NCI-H1930 (cell line): ENCODE results near the gene PNMA8A.
A peak's percentile ranks its signal among the peaks of the same experiment; 100 is the strongest.
"Not testable (repeated sequence)": the region's sequence is repeated elsewhere in the genome, so short reads cannot be mapped to it uniquely, and the experiment has no call there.

Experiments
- DNase-seq, 2 experiments: peaks; one replicate each; lab custom pipeline; 2025; lab: John Stamatoyannopoulos, UW

Gene PNMA8A, protein sequence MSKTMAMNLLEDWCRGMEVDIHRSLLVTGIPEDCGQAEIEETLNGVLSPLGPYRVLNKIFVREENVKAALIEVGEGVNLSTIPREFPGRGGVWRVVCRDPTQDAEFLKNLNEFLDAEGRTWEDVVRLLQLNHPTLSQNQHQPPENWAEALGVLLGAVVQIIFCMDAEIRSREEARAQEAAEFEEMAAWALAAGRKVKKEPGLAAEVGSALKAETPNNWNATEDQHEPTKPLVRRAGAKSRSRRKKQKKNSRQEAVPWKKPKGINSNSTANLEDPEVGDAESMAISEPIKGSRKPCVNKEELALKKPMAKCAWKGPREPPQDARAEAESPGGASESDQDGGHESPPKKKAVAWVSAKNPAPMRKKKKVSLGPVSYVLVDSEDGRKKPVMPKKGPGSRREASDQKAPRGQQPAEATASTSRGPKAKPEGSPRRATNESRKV

DNA sequence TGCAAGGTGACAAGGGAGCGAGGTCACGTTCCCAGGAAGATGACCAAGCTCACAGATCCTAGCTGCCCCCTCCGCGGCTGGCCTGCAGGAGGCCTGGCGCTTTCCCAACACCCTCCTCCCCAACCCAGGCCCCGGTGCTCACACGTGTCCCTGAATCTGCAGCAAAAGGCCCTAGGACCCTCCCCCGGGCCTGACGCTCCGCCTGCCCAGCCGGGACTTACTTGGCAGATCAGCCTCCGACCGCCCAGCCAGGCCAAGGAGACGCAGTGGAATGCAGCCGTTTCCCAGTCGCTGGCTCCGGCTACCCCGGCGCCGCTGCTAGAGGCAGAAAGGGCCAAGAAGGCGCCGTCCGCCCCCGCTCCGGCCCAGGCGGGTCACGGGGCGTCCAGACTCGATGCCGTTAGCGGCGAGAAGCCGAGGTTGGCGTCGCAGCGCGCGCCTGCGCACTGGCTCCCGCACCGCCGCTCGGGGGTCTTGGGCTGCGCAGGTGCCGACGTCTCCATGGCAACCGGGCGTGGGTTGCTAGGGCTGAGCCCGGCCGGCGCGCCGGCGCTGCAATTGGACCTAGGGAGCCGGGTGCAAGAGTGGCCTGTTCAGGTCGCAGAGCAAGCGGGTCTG lies at the start of gene PNMA8A:
Gene PNMA8A (minus strand): TSS at position 448 of the 618 bp plus-strand sequence. CDS start 528 bp downstream, outside the sequence.
- DNase-seq = peak; percentile 93 to 98

DNA sequence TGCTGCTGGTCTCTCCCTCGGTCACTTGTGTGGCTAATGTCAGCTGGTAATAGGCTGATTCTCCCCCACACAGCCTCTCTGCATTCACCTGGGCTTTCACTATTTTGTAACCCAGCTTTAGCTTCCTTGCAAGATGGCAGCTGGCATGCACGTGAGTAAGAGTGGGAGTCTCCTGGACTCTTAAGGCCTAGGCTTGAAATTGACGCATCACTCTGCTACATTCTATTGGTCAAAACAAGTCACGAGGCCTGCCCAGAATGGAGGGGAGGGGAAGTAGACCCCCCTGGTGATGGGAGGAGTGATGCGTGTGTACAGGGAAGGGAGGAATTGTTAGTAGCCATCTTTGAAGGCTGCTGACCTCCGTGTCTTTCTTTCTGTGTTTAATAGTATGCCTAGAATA lies 49.3 kb upstream of the PNMA8A start:
- no peak for DNase-seq

DNA sequence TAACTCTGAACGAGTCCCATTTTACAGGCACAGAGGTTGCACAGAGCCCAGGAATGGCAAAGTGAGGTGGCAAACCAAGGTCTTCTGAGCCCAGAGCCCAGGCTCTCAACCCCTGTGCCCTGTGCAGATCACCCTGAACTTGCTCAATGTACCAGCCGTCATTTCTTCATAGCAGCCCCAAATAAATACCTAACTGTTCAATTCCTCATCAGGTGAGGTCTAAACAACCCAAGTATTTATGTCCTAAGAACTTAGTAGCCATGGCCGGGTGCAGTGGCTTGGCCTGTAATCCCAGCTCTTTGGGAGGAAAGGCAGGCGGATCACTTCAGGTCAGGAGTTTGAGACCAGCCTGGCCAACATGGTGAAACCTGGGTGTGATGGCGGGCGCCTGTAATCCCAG lies 46.1 kb upstream of the PNMA8A start:
- DNase-seq = no peak

DNA sequence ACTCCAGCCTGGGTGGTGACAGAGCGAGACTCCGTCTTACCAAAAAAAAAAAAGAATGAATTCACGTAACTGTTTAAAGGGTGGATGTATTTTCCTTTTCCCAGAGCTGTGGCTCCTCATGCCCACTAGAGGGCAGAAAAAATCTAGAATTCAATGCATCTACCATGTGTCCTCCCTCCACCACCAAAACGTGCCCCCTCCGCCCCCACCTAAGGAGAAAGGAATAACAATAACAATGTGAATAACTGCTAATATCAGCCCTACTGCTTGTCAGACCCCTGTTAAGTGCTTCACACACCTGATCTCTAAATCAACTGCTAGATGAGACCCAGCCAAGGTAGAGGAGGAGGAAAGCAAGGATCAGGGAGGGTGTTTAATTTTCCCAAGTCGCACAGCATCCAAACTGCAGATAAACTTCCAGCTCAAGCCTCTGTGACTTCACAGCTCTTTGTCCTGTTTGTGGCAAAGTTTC lies 44.6 kb upstream of the PNMA8A start:
- peak in 1 of 2 experiments; percentile 42 for DNase-seq

DNA sequence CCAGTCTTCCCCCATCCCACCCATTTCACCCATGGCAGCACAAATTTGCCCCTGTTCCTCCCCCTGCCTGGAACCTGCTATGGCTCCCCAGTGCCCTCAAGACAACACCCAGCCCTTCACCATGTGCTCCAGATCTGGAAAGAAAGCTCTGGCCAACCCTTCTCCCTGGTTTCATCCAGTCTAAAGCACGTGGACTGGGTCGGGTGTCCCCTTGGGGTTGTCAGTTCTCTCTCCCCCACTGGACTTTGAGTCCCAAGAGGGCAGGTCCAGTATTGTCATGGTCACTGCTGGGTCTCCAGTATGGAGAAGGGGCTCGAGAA lies 43.9 kb upstream of the PNMA8A start:
- DNase-seq = no peak

DNA sequence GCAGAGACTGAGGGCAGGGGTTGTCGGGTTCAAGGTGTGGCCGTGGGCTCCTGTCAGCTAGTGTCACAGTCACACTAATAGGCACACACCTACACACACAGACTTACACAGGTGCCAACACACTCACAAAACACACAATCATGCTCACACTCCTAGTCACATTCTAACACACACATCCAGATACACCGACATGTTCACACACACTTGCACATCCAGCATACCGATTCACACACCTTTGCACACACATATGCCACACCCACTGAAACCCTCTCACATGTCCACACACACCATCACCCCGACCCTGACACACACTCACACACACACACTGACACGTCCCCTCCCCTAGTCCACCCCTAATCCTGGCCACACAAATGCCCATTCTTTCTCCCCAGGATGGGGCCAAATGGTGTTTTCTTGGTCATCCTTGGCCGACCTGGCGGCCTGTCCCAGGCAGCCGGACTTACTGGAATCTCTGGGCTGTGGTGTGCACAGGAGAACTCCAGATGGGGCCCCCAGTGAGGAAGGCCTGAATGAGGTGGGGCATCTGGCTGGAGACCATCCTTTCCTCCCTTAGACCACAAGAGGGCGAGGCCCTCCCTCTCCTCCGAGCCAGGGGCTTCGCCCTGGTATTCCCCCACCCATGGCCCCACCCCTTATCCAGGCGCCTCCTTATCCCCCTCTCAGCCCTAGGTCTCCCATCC lies 43.4 kb upstream of the PNMA8A start:
- DNase-seq = no peak

DNA sequence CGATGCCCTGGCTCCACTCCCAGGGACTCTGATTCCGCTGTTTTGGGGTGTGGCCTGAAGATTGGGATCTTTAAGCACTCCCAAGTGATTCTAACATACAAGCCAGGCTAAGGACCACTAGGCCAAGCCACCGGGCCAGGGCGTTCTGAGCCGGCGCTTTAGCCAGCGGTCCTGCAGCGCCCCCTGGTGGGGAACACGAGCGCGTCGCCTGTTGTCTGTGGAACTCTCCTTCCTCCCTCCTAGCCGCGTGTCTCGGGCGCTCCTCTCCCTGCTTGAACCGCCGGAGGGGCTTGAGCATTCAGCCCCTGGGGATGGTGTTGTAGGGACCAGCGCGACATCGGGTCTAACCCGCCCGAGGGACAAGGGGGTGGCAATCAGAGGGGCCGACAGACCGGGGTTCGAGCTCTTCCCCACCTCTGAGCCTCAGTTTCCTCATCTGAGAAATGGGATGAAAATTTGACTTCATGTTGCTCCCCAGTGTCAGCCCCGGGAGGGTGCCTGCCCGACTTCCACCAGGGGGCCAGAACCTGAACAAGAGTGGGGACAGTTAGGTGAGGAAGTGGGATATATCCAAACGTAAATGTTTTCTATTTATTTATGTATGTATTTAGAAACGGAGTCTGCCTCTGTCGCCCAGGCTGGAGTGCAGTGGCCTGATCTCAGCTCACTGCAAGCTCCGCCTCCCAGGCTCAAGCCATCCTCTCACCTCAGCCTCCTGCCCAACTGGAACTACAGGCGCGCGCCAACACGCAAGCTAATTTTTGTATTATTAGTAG lies 42.3 kb upstream of the PNMA8A start:
- peak; percentile 21 to 67 for DNase-seq

DNA sequence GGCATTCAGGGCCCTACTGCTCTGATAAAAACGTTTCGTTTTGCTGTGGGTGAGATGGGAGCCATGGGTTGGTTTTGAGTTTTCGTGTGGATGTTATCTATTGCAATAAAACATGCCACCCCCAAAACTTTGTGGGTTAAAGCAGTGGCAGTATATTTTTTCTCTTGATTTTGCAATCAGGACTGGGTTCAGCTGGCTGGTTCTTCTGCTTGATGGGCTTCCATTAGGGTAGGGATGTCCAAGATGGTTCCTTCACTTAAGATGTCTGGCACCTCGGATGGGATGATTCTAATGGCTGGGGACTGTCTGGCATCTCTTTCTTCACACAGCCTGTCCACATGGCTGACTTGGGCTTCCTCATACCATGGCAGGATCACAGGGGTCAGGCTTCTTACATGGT lies 39.9 kb upstream of the PNMA8A start:
- DNase-seq = no peak

DNA sequence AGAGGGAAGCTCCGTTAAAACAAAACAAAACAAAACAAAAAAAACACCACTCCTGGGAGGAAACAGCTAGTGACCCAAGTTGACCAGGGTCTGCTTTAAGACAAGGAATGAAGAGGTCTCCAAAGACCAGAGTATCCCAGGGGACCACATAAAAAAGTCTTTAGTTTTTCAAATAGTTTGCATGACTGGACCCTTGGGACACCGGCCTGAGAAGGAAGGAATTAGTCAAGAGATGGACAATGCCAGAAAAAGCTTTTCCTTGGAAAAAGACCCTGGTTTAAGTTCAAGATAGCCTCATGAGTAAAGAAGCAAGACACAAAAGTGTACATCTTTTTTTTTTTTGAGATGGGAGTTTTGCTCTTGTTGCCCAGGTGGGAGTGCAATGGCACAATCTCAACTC lies 36.8 kb upstream of the PNMA8A start:
- no peak for DNase-seq

DNA sequence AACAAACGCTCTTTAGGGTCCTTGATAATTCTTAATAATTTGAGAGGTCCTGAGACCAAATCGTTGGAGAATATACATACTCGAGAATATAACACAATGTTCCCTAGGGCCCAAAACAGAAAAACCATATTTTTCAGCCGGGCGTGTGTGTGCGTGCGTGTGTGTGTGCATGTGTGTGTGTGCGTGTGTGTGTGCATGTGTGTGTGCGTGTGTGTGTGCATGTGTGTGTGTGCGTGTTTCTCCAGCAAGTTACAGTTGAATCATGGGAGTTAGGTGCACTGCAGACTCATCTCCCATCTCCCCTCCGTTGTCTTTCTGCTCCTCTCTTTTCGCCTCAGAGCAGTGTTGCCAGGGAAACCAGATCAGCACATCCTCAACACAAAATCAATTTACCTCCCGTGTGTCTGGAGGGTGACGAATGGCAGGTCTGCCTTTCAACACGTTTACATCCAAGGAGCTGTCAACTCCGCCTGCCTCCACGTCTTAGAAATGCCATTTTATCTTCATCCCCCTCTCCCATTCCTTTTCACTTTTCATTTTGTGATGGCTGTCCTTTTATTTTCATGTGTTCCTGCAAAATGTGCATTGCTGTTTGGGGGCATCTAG lies 32.6 kb upstream of the PNMA8A start:
- DNase-seq = no peak

DNA sequence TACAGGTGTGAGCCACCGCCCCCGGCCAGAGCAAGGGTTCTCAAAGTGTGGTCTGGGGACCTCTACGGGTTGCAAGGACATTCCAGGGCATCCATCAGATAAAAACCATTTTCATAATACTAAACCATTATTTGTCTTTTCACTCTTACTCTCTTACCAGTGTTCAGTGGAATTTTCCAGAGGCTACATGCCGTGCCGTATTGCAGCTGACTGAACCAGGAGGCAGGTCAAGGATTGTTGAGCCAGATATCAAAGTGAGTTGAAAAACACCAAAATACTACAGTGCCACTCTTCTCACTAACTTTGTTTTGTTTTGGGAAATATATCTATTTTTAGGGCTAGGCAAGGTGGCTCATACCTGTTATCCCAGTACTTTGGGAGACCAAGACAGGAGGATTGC lies 31.5 kb upstream of the PNMA8A start:
- DNase-seq = no peak

DNA sequence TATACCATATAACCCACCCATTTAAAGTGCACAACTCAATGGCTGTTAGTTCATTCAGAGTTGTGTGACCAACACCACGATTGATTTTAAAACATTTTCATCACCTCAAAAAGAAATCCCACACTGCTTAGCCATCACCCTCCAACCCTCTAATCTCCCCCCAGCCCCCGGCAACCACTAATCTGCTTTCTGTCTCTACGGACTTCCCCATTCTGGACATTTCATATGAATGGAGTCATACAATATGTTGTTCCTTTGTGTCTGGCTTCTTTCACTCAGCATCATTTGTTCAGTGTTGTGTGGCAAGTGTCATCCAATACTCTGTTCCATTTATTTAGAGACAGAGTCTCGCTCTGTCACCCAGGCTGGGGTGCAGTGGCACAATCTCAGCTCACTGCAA lies 28.3 kb upstream of the PNMA8A start:
- no peak for DNase-seq

DNA sequence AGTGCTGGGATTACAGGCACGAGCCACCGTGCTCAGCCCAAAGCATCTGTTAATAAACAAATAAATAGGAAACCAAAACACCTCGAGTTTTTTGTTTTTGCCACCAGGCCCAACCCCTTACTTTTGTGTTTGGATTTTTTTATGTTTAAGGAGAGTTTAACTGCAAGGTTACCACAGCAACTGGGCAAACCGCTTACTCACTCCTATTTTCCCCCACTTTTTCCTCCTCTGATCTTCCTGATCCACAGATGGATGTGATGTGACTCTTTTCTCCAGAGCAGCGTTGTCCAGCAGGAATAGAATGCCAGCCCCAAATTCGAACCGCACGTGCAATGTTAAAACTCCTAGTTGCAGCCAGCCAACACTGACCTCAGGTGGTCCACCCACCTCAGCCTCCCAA lies 26.4 kb upstream of the PNMA8A start:
- no peak for DNase-seq

DNA sequence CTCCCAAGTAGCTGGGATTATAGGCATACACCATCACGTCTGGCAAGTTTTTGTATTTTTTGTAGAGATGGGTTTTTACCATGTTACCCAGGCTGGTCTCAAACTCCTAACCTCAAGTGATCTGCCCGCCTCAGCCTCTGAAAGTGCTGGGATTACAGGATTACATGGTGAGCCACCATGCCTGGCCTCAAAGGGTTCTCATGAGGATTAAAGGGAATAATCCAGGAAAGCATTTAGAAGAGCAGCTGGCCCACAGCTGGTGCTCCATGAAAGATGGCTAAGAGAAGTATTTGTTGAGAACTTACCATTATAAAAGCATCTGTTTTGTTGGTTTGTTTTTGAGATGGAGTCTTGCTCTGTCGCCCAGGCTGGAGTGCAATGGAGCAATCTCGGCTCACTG lies 25.5 kb upstream of the PNMA8A start:
- not testable (repeated sequence) for DNase-seq

DNA sequence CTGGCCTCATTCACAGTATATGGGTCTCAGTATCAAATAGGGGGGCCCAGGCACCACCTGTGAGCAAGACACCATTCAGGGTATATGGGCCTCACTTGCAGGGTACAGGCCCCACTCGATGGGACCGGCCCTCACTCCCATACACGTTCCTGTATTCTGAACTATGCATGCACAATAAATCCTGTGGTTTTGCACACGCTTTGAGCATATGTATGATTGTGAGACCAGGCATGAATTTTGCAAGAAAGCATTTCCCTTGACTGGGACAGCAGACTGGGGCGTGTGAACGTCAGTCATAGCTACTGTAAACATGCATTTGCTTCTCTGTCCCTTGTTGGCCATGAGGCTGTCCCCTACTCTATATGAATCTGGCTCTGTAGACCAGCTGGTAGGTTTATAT lies 24.9 kb upstream of the PNMA8A start:
- DNase-seq = no peak

DNA sequence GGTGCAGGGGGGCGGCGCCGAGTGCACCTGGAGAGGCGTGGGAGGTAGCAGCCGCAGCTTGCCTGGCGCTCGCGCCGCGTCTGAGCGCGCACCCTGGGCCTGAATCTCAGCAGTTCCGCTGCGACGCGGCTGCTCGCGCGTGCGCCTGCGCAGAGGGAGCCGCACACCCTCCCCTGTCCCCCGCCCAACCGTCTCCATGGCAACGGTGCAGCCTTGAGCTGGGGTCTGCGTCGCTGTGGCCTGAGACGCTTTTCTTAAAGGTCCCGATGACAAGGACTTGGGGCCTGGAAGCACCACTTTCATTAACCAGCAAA lies 24.4 kb upstream of the PNMA8A start, which contains the start of gene PNMA8B:
Gene PNMA8B (minus strand): TSS at position 82 of the 314 bp plus-strand sequence. CDS start 402 bp downstream, outside the sequence.
- peak; percentile 83 to 93 for DNase-seq

DNA sequence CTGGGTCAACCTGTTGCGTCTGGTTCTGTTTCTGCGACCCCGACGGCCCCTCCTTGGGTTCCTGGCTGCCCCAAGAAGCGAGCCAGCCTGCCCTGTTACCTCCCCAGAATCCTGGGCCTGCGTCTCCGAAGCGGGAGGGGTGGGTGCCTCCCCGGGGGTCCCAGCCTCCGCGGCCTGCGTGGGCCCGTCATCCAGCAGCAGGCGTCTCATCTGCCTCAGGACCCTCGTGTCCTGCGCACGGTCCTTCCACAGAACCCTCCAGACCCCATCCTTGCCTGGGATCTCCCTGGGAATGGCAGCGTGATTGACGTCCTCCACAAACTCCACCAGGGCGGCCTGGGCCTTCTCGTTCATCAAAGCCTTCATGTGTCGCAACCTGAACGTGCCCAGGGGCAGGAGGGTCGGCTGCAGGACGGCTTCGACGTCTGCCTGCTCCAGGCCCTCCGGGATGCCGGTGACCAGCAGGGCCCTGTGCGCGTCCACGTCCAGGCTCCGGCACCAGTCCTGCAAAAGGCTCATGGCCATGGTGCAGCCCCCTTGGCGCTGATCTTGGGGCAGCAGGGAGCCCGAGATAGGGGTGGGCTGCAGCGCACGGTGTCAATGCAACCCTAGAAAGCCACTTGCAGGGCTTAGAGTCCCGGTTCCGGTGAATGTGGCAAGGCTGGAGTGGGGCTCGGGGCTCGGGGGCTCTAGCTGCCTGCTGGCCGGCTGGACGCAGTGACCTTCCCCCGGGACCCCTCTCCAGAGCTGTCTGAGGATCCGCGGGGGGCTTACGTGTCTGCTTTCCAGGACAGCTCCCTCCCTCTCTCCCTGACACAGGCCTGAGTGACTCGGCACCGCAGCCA lies 23.8 kb upstream of the PNMA8A start:
- DNase-seq = no peak

DNA sequence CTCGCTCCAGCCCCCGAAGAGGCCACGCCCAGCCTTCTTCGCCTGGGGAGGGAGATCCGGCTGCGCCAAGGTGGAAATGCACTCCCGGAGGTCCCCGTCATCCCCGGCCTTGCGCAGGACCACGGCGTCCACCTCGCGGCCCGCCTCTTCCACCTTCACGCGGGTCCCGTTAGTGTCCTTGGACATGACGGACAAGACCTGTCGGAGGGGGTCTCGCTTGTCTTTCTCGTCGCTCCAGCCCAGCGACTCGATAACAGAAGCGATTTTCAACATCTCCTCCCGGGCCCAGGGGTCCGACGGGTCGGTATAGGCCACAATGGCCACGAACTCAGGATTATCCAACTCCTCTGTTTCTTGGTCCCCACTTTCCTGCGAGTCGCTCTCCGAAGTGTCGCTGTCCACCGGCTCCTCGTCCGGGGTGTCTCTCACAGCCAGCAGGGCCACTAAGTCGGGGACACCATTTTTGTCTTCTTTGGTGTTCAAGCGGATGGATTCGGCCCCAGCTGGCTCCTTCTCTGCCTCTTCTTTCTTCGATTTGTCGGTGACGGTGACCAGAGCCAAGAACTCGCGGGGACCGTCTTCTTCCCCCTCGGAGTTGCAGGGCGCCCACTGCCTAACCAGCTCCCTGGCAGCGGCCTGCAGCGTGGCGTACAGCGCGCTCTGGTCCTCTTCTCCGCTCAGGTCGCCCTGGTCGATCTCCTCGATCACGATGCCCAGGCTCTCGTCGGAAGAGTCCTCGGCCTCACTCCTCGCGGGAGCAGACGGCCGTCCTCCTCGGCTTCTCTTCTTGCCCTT lies 23.0 kb upstream of the PNMA8A start:
- no peak for DNase-seq

DNA sequence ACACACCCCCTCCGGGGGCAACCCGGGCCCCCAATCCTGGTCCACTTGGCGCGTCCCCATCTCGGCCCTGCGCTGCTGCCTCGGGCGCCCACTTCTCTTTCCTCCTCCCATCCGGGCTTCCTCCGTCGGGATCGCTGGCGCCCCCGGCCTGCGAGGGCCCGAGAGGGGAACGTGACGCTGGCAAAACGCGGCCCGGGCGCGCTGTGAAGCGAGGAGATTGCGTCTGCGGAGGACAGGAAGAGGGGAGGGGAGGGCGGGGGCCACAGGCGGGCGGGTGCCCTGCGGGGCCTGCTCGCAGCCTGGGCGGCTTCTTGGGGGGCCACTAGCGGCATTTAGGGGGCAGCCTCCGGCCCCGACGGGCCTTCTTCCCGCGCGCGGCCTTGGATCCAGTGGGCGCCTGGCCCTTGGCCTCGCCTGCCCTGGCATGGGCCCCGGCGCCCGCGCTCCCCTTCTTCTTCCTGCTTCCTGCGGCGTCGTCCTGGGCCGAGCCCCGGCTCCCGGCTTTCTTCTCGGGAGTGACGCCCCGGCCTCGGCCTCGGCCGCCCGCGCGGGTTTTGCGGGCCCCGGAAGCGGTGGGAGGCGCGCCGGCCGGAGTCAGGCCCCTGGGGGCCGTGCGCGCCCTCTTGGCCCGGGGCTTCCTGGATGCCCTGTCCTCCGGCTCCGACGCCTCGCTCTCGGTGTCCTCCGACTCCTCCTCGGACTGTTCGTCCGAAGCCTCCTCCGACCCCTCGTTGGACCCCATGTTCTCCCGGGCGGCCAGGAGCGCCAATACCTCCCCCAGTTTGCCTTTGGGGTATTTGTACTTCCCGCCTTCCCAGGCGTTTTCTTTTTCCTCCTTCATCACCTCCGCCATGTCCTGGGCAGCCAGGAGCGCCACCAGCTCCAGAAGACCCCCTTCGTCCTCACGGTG lies 22.1 kb upstream of the PNMA8A start:
- DNase-seq = no peak
